ENCODE measurements around the gene DOCK4. TPM values are rescaled to one million over a fixed set of nuclear protein-coding genes. Genes with fewer than 3 reads are reported as not detected.

Gene DOCK4
- polyA plus RNA-seq, 12 donors: 9.2 to 21.2 (median 10.6) TPM; not detected in 1

GRCh38 chr7:112116358-112116757 lies 89.8 kb downstream of the DOCK4 start:
- DNase-seq: no peak

- DNase-seq: no peak
Observed at GRCh38 chr7:112115880-112116279, 90.3 kb downstream of the DOCK4 start.

GRCh38 chr7:112113913-112114575 lies 92.2 kb downstream of the DOCK4 start:
- no peak for DNase-seq

GRCh38 chr7:112112822-112113255 lies 93.4 kb downstream of the DOCK4 start:
- DNase-seq: no peak

- no peak for DNase-seq
Observed at GRCh38 chr7:112110651-112111050, 95.5 kb downstream of the DOCK4 start.

GRCh38 chr7:112110175-112110574 lies 96.0 kb downstream of the DOCK4 start:
- no peak for DNase-seq

GRCh38 chr7:112108981-112109380 lies 97.2 kb downstream of the DOCK4 start:
- no peak for DNase-seq

- DNase-seq: no peak
Observed at GRCh38 chr7:112105584-112106530, 100.3 kb downstream of the DOCK4 start.

- DNase-seq: no peak
Observed at GRCh38 chr7:112104120-112104519, 102.1 kb downstream of the DOCK4 start.

GRCh38 chr7:112103246-112103645 lies 103.0 kb downstream of the DOCK4 start:
- no peak for DNase-seq

- DNase-seq: no peak
Observed at GRCh38 chr7:112101201-112101846, 104.9 kb downstream of the DOCK4 start.

GRCh38 chr7:112097524-112097923 lies 108.7 kb downstream of the DOCK4 start:
- DNase-seq: no peak

- DNase-seq: no peak
Observed at GRCh38 chr7:112093409-112093808, 112.8 kb downstream of the DOCK4 start.

- DNase-seq: no peak
Observed at GRCh38 chr7:112092709-112093395, 113.3 kb downstream of the DOCK4 start.

- DNase-seq: no peak
Observed at GRCh38 chr7:112092306-112092705, 113.9 kb downstream of the DOCK4 start.

GRCh38 chr7:112091768-112092167 lies 114.4 kb downstream of the DOCK4 start:
- DNase-seq: no peak

- no peak for DNase-seq
Observed at GRCh38 chr7:112089551-112089950, 116.6 kb downstream of the DOCK4 start.

GRCh38 chr7:112088484-112089016 lies 117.6 kb downstream of the DOCK4 start:
- no peak for DNase-seq

GRCh38 chr7:112086496-112087254 lies 119.5 kb downstream of the DOCK4 start:
- no peak for DNase-seq

- no peak for DNase-seq
Observed at GRCh38 chr7:112084520-112084971, 121.7 kb downstream of the DOCK4 start.
